Caco-2 (cell line): ENCODE results near the gene VIPR1. TPM values are rescaled to one million over a fixed set of nuclear protein-coding genes. Genes with fewer than 3 reads are reported as not detected.

ENCODE experiments used
- BruUV-seq: library from RNA; stranded (reverse); fragments of 400-500 nt; replicated peaks from 2 replicates; lab custom pipeline; 2021; lab: Mats Ljungman, UMichigan
- CTCF ChIA-PET: fragments of 300-600 bp; sonication (Branson Sonifier 250); formaldehyde crosslinking; loops from one replicate; lab custom pipeline; 2022; ENCODE audit warnings: antibody characterized with exemption; lab: Charles Lee
- POLR2A ChIA-PET: fragments of 300-600 bp; sonication (Branson Sonifier 250); formaldehyde crosslinking; loops from one replicate; lab custom pipeline; 2022; ENCODE audit warnings: antibody characterized with exemption; lab: Charles Lee
- DNase-seq, 2 experiments: peaks; one replicate each; pipeline versions ENCODE4 v3.0.0 to v3.0.0-alpha.2; 2020 to 2022
- H3K27me3 ChIP-seq: replicated peaks from 2 replicates; pipeline ENCODE4 v1.6.0; 2011; ENCODE audit warnings: low read length; ENCODE audit not compliant: control insufficient read depth, insufficient read depth
- H3K36me3 ChIP-seq: 2 replicates; pipeline ENCODE4 v1.5.1; 2011; ENCODE audit warnings: low read length; ENCODE audit not compliant: control insufficient read depth, insufficient read depth
- H3K4me1 ChIP-seq: fragments of 250-450 bp; sonication (Bioruptor Pico); 2 replicates; pipeline ENCODE4 v1.5.1; 2020; ENCODE audit warnings: mild to moderate bottlenecking
- H3K4me3 ChIP-seq: 2 replicates; pipeline ENCODE4 v1.5.1; 2011; ENCODE audit warnings: low read depth, mild to moderate bottlenecking, control low read depth, low read length
- H3K9me3 ChIP-seq: fragments of 250-450 bp; sonication (Bioruptor Pico); 2 replicates; pipeline ENCODE4 v1.5.1; 2020; ENCODE audit warnings: mild to moderate bottlenecking, moderate library complexity
- H3K27ac Mint-ChIP-seq: one replicate; pipeline ENCODE4 v1.8.0; 2022; ENCODE audit warnings: mixed read lengths; ENCODE audit not compliant: unreplicated experiment
- H3K27me3 Mint-ChIP-seq: one replicate; pipeline ENCODE4 v1.8.0; 2022; ENCODE audit warnings: mixed read lengths; ENCODE audit not compliant: insufficient read depth, unreplicated experiment
- H3K36me3 Mint-ChIP-seq: one replicate; pipeline ENCODE4 v1.8.0; 2022; ENCODE audit warnings: mild to moderate bottlenecking, mixed read lengths; ENCODE audit not compliant: insufficient read depth, unreplicated experiment
- H3K4me1 Mint-ChIP-seq: one replicate; pipeline ENCODE4 v1.8.0; 2022; ENCODE audit warnings: low read depth, mixed read lengths; ENCODE audit not compliant: unreplicated experiment
- H3K4me3 Mint-ChIP-seq: one replicate; pipeline ENCODE4 v1.8.0; 2022; ENCODE audit warnings: mild to moderate bottlenecking, moderate library complexity, mixed read lengths; ENCODE audit not compliant: unreplicated experiment
- H3K9me3 Mint-ChIP-seq: one replicate; pipeline ENCODE4 v1.8.0; 2022; ENCODE audit warnings: mixed read lengths; ENCODE audit not compliant: unreplicated experiment
- CTCF ChIP-seq, 2 experiments: fragments of 200-600 bp in 1 of 2; IDR thresholded peaks; 1 replicate in 1 of 2; 2 replicates in 1 of 2; pipeline versions ENCODE4 v1.5.1 to v1.8.0; 2011 to 2022; ENCODE audit warnings: antibody characterized with exemption in 1 of 2, control low read depth in 1 of 2, inconsistent platforms in 1 of 2, low read depth in 1 of 2, low read length in 1 of 2, mild to moderate bottlenecking in 1 of 2, moderate library complexity in 1 of 2; ENCODE audit not compliant: insufficient read depth in 1 of 2, severe bottlenecking in 1 of 2, unreplicated experiment in 1 of 2
- intact Hi-C: fragments of 100-400 bp; cut with micrococcal nuclease; formaldehyde crosslinking; loops from one replicate; pipeline ENCODE4 v1.10.0; 2022; ENCODE audit not compliant: unreplicated experiment
- total RNA-seq: library from RNA; stranded (reverse); gene quantifications from 2 replicates; pipeline ENCODE4 v1.2.3, GENCODE V29; 2022

The VIPR1 gene
- total RNA-seq, 1 experiment from 2014 or later = 3.8 TPM

- Histone ChIP-seq H3K36me3 (no peaks in the 10 kb centered on the region), H3K27me3 (no peaks in the 10 kb centered on the region; the same call in 1 of the 2 replicates), H3K4me1 (no peaks in the 10 kb centered on the region), H3K9me3 (no peaks in the 10 kb centered on the region), H3K4me3 (no peak overlapping the region)
- Mint-ChIP-seq H3K4me3 (no peak overlapping the region), H3K27me3 (peaks cover 4% of the 10 kb centered on the region), H3K4me1 (no peaks in the 10 kb centered on the region), H3K27ac (no peak overlapping the region), H3K9me3 (no peaks in the 10 kb centered on the region), H3K36me3 (no peaks in the 10 kb centered on the region)
- CTCF ChIA-PET = no interaction called here
- intact Hi-C loops = no loop called here
- POLR2A ChIA-PET = no interaction called here
- no TSS peak for BruUV-seq
- no peak for DNase-seq
- no peak for TF ChIP-seq CTCF (IDR thresholded peaks at IDR 0.05; ENCODE audit: insufficient read depth in 1 of 2, low read depth in 1 of 2, low read length in 1 of 2, severe bottlenecking in 1 of 2, unreplicated experiment in 1 of 2)
These were observed 43.3 kb upstream of the VIPR1 start for GRCh38 chr3:42459151-42459550.

GRCh38 chr3:42461762-42462161 lies 40.7 kb upstream of the VIPR1 start:
- POLR2A ChIA-PET = no interaction called here
- CTCF ChIA-PET = no interaction called here
- no peak for DNase-seq
- no TSS peak for BruUV-seq
- no peak for TF ChIP-seq CTCF (IDR thresholded peaks at IDR 0.05; ENCODE audit: insufficient read depth in 1 of 2, low read depth in 1 of 2, low read length in 1 of 2, severe bottlenecking in 1 of 2, unreplicated experiment in 1 of 2)
- H3K27me3 ChIP-seq = no peaks in the 10 kb centered on the region; the same call in 1 of the 2 replicates
- Mint-ChIP-seq H3K4me1 (no peaks in the 10 kb centered on the region), H3K4me3 (no peak overlapping the region), H3K27me3 (peaks cover 4% of the 10 kb centered on the region), H3K9me3 (no peaks in the 10 kb centered on the region), H3K27ac (no peak overlapping the region), H3K36me3 (no peaks in the 10 kb centered on the region)
- H3K4me3 ChIP-seq = no peak overlapping the region
- intact Hi-C loops = no loop called here
- no peaks in the 10 kb centered on the region for H3K4me1 ChIP-seq
- no peaks in the 10 kb centered on the region for H3K36me3 ChIP-seq
- no peaks in the 10 kb centered on the region for H3K9me3 ChIP-seq

- Mint-ChIP-seq H3K36me3 (no peaks in the 10 kb centered on the region), H3K27me3 (peaks cover 4% of the 10 kb centered on the region), H3K4me3 (no peak overlapping the region), H3K4me1 (no peaks in the 10 kb centered on the region), H3K9me3 (no peaks in the 10 kb centered on the region), H3K27ac (no peak overlapping the region)
- Histone ChIP-seq H3K4me1 (no peaks in the 10 kb centered on the region), H3K27me3 (no peaks in the 10 kb centered on the region; the same call in 1 of the 2 replicates), H3K4me3 (no peak overlapping the region), H3K9me3 (no peaks in the 10 kb centered on the region), H3K36me3 (no peaks in the 10 kb centered on the region)
- ChIA-PET CTCF (no interaction called here), POLR2A (no interaction called here)
- no peak for DNase-seq
- intact Hi-C loops = no loop called here
- BruUV-seq = no TSS peak
- no peak for TF ChIP-seq CTCF (IDR thresholded peaks at IDR 0.05; ENCODE audit: insufficient read depth in 1 of 2, low read depth in 1 of 2, low read length in 1 of 2, severe bottlenecking in 1 of 2, unreplicated experiment in 1 of 2)
These were observed 39.4 kb upstream of the VIPR1 start for GRCh38 chr3:42463093-42463492.
